Activated CD4-positive, alpha-beta T cell treated with anti-CD3 and anti-CD28 coated beads, Interleukin-10, Interleukin-2, amounts not matched to agents 100 ng/mL and 50 ng/mL, durations not matched to agents 16 hours and 8 hours (primary cell): Measurements from ENCODE around the gene RHOU.

ENCODE experiments used
- DNase-seq: peaks from one replicate; pipeline ENCODE4 v3.0.0-alpha.2; 2020

The RHOU gene

DNA sequence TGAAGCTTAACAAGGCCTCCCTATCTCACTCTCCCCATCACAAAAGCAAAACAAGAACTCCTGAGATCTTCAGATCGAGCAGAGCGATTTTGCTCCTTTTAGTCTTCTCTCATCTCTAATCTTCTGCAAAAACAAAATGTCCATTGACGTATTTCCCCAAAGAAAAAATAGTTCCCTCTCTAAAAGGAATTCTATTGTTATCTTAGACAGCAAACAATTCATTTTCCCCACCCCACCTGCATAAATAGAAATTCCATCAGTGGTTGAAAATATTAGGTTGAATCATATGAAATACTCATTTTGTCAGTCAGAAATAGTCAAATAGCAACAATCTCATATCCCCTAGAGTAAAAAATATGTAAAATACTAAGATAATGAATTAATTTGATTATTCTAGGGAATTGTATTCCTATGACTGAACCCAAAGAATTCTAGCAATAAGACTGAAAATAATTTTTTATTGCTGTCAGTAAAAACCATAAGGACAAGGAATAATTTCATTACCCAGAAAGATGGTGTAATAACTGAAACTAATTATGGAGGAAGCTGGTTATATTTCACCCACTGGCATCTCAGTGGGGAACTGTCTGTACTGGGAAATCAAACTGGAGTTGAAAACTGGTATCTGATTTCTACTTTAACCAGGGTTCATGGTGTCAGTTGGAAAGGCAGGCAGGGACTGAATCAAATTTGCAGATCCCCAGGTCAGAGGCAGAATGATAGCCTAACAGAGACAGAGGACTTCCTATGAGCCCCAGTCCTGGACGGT is 51.3 kb downstream of the RHOU start:
- no peak for DNase-seq

GRCh38 chr1:228791791-228792190 is 56.5 kb downstream of the RHOU start:
- DNase-seq = no peak

DNA sequence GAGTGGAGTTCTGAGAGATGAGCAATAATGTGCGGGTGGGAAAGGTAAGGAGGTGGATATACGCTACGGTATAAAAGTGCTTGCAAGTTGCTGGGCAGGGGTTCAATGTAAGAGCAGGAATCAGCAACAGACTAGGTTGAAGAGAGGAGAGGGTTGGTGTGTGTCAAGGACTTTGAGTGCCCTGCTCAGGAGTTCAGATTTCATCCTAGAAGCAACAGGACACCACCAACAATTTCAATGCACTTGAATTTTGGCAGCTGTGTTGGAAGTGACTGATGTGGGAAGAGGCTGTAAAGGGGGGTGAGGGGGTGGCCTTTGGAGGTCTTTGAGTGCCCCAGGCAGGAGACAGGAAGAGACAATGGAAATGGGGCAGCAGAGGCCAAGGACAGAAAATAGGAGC is 57.3 kb downstream of the RHOU start:
- no peak for DNase-seq

DNA sequence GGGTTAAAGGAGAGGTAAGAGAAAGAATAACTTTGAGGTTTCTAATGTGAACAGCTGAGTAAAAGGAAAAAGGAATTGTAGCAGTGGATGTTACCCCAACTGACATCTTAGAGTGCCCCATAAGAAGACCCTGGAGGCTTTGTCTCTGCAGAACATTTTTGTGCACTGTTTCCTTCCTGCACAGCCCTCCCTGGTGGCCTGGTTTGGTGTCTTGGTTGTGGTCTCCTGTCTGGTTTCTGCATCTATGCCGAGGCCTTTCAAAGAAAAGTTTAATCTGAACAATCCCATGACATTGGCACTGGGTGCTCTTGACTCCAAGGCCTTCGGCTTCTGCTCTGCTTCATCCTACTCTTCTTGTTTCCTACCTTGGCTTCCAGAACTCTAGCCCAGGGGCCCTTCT is 57.8 kb downstream of the RHOU start:
- peak; percentile 63 for DNase-seq

DNA sequence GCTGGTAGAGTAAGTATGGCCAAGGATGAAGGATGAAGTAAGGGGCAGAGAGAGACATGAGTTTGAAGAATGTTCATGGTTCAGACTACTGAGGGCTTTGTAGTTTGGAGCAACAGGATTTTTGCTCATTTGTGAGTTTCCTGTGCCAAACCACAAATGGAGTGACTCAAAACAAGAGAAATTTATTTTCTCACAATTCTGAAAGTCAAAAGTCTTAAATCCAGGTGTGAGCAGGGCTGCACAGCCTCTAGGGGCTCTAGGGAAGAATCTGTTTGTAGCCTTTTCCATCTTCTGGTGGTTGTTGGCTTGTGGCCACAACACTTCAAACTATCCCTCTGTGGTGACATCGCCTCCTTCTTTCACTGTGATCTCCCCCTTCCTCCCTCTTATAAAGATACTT is 58.9 kb downstream of the RHOU start:
- peak; percentile 91 for DNase-seq

GRCh38 chr1:228794810-228795209 is 59.5 kb downstream of the RHOU start:
- DNase-seq = peak; percentile 90

GRCh38 chr1:228795596-228795995 is 60.3 kb downstream of the RHOU start:
- no peak for DNase-seq
